HEK293T (cell line): ENCODE data around the gene ABCG8.

Experiments used
- CTCF ChIA-PET: fragments of 350-600 bp; formaldehyde crosslinking; extraction: SDS; loops from one replicate; lab custom pipeline; 2021; ENCODE audit warnings: antibody characterized with exemption, inconsistent platforms; lab: Yijun Ruan, JAX
- POLR2A ChIA-PET: fragments of 350-600 bp; formaldehyde crosslinking; extraction: SDS; loops from one replicate; lab custom pipeline; 2020; ENCODE audit warnings: antibody characterized with exemption, inconsistent platforms; lab: Yijun Ruan, JAX
- DNase-seq: peaks from one replicate; pipeline ENCODE4 v3.0.0; 2012; ENCODE audit warnings: mixed read lengths; ENCODE audit errors: extremely low spot score
- ARNT ChIP-seq: fragments of 450-650 bp; IDR thresholded peaks from 2 replicates; pipeline ENCODE4 v1.6.1; 2017; ENCODE audit warnings: mild to moderate bottlenecking
- BHLHE40 ChIP-seq: fragments of 450-650 bp; IDR thresholded peaks from 2 replicates; pipeline ENCODE4 v1.6.1; 2016; ENCODE audit warnings: mild to moderate bottlenecking, moderate library complexity, borderline replicate concordance
- CTBP1 ChIP-seq: fragments of 450-650 bp; IDR thresholded peaks from 2 replicates; pipeline ENCODE4 v1.6.1; 2016; ENCODE audit warnings: borderline replicate concordance
- ELF4 ChIP-seq: fragments of 450-650 bp; IDR thresholded peaks from 2 replicates; pipeline ENCODE4 v1.6.1; 2017; ENCODE audit warnings: antibody characterized with exemption
- FOXA1 ChIP-seq: fragments of 450-650 bp; IDR thresholded peaks from 2 replicates; pipeline ENCODE4 v1.6.1; 2016; ENCODE audit warnings: mild to moderate bottlenecking
- FOXK2 ChIP-seq: fragments of 450-650 bp; IDR thresholded peaks from 2 replicates; pipeline ENCODE4 v1.6.1; 2016; ENCODE audit warnings: mild to moderate bottlenecking
- FOXM1 ChIP-seq: fragments of 450-650 bp; IDR thresholded peaks from 2 replicates; pipeline ENCODE4 v1.6.1; 2017; ENCODE audit warnings: mild to moderate bottlenecking, borderline replicate concordance
- HDGF ChIP-seq: fragments of 450-650 bp; IDR thresholded peaks from 2 replicates; pipeline ENCODE4 v1.6.1; 2017; ENCODE audit warnings: antibody characterized with exemption, borderline replicate concordance
- L3MBTL2 ChIP-seq: fragments of 450-650 bp; conservative IDR thresholded peaks from 2 replicates; pipeline ENCODE4 v1.6.1; 2016; ENCODE audit warnings: mild to moderate bottlenecking
- LEF1 ChIP-seq: fragments of 450-650 bp; IDR thresholded peaks from 2 replicates; pipeline ENCODE4 v1.6.1; 2017; ENCODE audit warnings: mild to moderate bottlenecking, borderline replicate concordance
- NFRKB ChIP-seq: fragments of 450-650 bp; IDR thresholded peaks from 2 replicates; pipeline ENCODE4 v1.6.1; 2016; ENCODE audit warnings: mild to moderate bottlenecking, moderate library complexity
- PKNOX1 ChIP-seq: fragments of 450-650 bp; IDR thresholded peaks from 2 replicates; pipeline ENCODE4 v1.6.1; 2016
- SP1 ChIP-seq: fragments of 450-650 bp; IDR thresholded peaks from 2 replicates; pipeline ENCODE4 v1.6.1; 2017
- SUZ12 ChIP-seq: fragments of 450-650 bp; IDR thresholded peaks from 2 replicates; pipeline ENCODE4 v1.6.1; 2016; ENCODE audit warnings: mild to moderate bottlenecking
- TARDBP ChIP-seq: fragments of 450-650 bp; IDR thresholded peaks from 2 replicates; pipeline ENCODE4 v1.6.1; 2016
- ZNF384 ChIP-seq: fragments of 450-650 bp; IDR thresholded peaks from 2 replicates; pipeline ENCODE4 v1.6.1; 2016

ABCG8 gene

GRCh38 chr2:43842866-43843226 is 4.1 kb downstream of the ABCG8 start:
- peak; percentile 1 for DNase-seq
- ChIA-PET POLR2A (no interaction called here), CTCF (no interaction called here)
- TF ChIP-seq TARDBP (no peak), L3MBTL2 (no peak), HDGF (no peak), LEF1 (no peak), CTBP1 (no peak), FOXM1 (no peak), ZNF384 (no peak), SP1 (no peak), PKNOX1 (no peak), FOXA1 (no peak), ARNT (no peak), FOXK2 (no peak), BHLHE40 (no peak), ELF4 (no peak), NFRKB (no peak), SUZ12 (no peak)

GRCh38 chr2:43845181-43845580 is 6.4 kb downstream of the ABCG8 start:
- ChIA-PET POLR2A (interaction anchor here (1.9 kb wide), 1 partner anchor 249 kb away, joined by 4 read pairs; the partner anchor contains the start of gene THADA), CTCF (no interaction called here)
- TF ChIP-seq FOXA1: no peak
- DNase-seq: no peak

GRCh38 chr2:43846140-43846793 is 7.5 kb downstream of the ABCG8 start:
- CTCF ChIA-PET: no interaction called here
- TF ChIP-seq L3MBTL2: no peak
- TF ChIP-seq FOXK2: no peak
- TF ChIP-seq CTBP1: no peak
- TF ChIP-seq SP1: no peak
- no peak for TF ChIP-seq SUZ12
- POLR2A ChIA-PET: interaction anchor here (1.9 kb wide), 1 partner anchor 250 kb away, joined by 4 read pairs; the partner anchor contains the start of gene THADA
- DNase-seq: peak; percentile 2

GRCh38 chr2:43848214-43848613 is 9.4 kb downstream of the ABCG8 start:
- ChIA-PET CTCF (no interaction called here), POLR2A (no interaction called here)
- peak; percentile 2 for DNase-seq
- TF ChIP-seq PKNOX1 (no peak), SP1 (no peak), FOXA1 (no peak)

- ChIA-PET POLR2A (no interaction called here), CTCF (interaction anchor here (0.7 to 1.3 kb wide), 2 partner anchors 246 to 290 kb away, joined by 3 read pairs; no protein-coding TSS in a partner anchor)
- TF ChIP-seq CTBP1 (no peak), ELF4 (no peak), FOXA1 (no peak), TARDBP (no peak), FOXM1 (no peak), BHLHE40 (no peak), LEF1 (no peak), NFRKB (no peak), HDGF (no peak), PKNOX1 (no peak), FOXK2 (no peak), SP1 (no peak), ZNF384 (no peak), ARNT (no peak), SUZ12 (no peak), L3MBTL2 (no peak)
These were observed 12.5 kb downstream of the ABCG8 start for GRCh38 chr2:43851011-43851980.

GRCh38 chr2:43852196-43852730 is 13.5 kb downstream of the ABCG8 start:
- ChIA-PET CTCF (no interaction called here), POLR2A (no interaction called here)
- TF ChIP-seq FOXA1 (no peak), BHLHE40 (no peak), L3MBTL2 (no peak), HDGF (no peak), LEF1 (no peak), PKNOX1 (no peak), TARDBP (no peak), ZNF384 (no peak), ELF4 (no peak), FOXK2 (no peak)
- peak; percentile 1 for DNase-seq

More at GRCh38 chr2:43851011-43851980, 12.5 kb downstream of the ABCG8 start:
- peak; percentile 3 for DNase-seq
